NCI-H2081 treated with DMSO at 0.1 percent for 48 hours (cell line): ENCODE data around the gene MYO5B.

Source experiments
- DNase-seq: peaks from one replicate; lab custom pipeline; 2025; lab: John Stamatoyannopoulos, UW

Gene MYO5B

GRCh38 chr18:50188652-50189051, 6.3 kb downstream of the MYO5B start:
- no peak for DNase-seq

DNA sequence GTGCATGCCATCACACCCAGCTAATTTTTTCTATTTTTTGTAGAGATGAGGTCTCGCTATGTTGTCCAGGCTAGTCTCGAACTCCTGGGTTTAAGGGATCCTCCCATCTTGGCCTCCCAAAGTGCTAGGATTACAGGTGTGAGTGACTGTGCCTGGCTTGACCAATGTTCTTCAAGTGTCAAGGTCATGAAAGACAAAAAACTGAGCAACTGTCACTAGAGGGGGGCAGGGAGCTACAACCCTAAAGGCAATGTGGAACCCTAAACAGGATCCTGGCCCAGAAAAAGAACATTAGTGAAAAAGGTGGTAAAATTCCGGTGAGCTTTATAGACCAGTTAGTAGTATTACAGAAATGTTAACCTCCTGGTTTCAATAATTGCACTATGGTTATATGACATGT, 7.3 kb downstream of the MYO5B start:
- no peak for DNase-seq

GRCh38 chr18:50186385-50186784, 8.6 kb downstream of the MYO5B start:
- DNase-seq, result no peak

- DNase-seq, result no peak
These were observed 11.4 kb downstream of the MYO5B start for GRCh38 chr18:50183556-50183955.

DNA sequence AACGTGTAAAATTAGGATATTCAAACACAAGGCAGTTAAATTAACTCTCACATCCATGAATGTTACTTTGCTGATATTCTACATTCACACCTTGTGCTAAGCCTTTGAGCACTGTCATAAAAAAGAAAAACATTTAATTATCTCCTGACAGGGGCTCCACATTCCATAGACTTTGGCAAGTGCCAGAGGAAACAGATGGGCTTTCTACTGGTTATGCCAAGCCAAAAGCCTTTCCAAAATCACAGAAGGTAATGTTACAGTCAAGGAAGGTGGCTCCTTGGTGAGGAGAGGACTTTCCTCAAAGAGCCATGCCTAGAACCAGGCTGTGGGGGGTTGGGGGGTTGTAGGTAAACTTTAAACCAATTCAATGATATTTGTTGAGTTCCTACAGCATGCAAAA, 12.4 kb downstream of the MYO5B start:
- no peak for DNase-seq

GRCh38 chr18:50181590-50181989, 13.4 kb downstream of the MYO5B start:
- no peak for DNase-seq

- no peak for DNase-seq
These were observed 15.5 kb downstream of the MYO5B start for GRCh38 chr18:50179465-50179864.

DNA sequence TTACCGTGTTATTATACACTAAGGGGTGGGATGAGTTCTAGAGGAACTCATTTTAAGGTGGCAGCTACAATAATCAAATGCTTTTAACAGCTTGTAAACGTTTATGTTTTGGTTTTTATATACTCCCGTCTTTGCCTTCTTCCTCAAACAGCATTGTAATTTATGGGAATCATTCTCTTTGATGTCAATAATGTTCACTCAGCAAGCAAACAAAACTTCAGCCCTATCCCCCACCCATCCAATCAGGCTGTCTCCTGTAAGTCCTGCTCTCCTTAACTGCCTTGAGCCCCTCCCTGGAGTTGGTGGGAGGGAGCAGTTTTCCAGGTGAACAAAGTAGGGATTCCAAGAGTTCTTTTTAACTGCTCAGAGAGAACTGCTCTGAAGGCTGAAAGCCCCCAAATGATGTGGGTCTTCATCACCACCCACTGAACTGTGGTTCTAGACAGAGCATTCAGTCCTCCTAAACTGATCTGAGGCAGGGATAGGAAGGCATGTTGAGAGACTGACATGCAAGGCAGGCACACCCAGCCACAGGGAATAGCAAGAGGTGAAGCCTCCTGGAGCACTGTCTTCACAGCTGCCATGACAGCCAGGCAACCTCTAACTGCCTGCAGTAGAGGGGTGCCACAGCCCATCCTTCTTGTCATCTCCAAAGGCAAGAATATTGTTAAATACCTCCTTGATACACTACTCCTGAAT, 17.5 kb downstream of the MYO5B start:
- DNase-seq, result no peak

DNA sequence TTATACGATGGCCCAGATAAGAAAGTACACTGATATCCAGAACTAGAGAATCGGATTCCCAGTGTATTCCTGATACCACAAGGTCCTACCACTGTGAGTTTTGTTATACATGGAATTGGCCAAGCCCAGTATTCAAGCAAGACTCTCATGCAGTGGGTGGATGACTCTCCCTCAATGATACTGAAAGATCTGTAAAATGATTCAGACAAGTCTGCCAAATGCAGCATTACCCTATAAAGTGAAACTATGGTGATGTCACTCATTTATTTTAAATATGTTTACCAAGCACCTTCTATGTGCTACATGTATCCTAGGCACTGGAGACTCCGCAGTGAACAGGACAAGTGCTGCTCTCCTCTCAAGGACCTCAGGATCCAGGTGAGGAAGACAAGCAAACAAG, 22.6 kb downstream of the MYO5B start:
- no peak for DNase-seq

DNA sequence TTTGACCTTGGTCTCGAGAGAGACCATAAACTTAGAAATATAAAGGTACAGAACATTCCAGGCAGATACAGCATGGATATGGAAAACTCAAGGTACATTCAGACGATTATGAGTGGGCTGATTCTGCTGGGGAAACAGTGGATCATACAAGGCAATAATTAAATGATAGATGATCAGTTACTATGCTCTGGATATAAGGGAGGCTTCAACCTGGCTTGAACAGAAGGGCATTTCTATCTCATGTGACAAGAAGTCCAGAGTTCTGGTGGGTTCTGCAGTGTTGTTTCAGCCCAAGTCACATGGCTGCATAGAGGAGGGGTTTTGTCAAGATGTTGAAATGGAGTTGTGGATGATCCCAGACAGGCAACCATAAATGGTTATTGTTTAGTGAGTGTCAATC, 23.5 kb downstream of the MYO5B start:
- DNase-seq, result no peak

DNA sequence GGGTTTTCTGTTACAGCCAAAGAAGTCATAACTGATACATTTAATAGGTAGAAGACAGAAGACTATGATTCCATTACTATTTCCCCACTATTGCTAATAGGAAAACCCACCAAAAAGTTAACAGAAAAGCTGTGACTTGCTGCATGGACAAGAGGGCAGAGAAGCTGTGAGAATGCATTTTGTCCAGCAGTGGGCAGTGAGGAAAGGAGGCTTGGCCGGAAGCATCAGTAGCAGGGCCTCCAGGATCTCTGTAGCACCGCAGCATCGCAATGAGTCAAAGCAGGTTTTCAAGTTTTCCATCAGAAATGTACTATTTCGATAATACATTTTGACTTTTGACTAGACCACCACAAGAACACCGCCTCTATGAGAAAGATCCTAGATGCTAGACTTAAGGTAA, 24.9 kb downstream of the MYO5B start:
- no peak for DNase-seq

GRCh38 chr18:50169149-50169548, 25.8 kb downstream of the MYO5B start:
- no peak for DNase-seq

DNA sequence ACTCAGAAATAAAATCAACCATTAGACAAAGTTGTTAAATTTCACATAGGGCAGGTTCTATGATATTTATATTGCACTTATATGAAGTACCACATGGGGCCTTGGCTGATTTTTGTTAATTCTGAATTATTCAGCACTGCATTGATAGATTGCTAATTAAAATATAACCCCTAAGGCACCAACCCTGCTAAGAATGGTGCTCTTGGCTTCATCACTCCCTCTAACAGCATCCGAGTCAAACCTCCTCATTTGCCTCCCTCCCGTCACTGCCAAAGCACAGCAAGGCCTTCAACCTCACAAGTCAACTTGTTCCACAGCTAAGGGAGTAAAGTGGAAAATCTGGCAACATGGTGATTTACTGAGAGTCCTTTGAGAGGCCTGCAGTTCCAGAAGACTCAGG, 27.0 kb downstream of the MYO5B start:
- DNase-seq, result no peak

DNA sequence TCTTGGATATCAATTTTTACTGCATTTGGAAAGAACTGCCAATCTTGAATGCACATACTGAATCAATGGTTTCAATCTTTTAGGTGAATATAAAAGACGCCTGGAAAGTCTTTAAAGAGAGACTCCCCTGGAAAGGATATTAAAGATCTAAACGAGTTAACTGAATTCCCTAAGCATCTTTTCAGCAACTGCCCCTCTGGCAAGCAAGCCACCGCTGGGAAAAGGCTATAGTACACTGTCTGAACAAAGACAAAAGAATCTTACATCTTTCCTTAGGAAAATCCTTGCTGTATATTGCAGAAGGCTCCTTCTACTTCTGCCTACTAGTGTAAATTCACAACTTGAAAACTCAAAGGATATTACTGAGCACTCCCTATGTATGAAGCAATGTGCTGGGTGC, 28.0 kb downstream of the MYO5B start:
- no peak for DNase-seq

- no peak for DNase-seq
These were observed 31.4 kb downstream of the MYO5B start for GRCh38 chr18:50163505-50163904.

GRCh38 chr18:50162486-50163304, 32.3 kb downstream of the MYO5B start:
- no peak for DNase-seq

- no peak for DNase-seq
These were observed 33.2 kb downstream of the MYO5B start for GRCh38 chr18:50161597-50162205.

GRCh38 chr18:50159654-50160046, 35.3 kb downstream of the MYO5B start:
- no peak for DNase-seq

DNA sequence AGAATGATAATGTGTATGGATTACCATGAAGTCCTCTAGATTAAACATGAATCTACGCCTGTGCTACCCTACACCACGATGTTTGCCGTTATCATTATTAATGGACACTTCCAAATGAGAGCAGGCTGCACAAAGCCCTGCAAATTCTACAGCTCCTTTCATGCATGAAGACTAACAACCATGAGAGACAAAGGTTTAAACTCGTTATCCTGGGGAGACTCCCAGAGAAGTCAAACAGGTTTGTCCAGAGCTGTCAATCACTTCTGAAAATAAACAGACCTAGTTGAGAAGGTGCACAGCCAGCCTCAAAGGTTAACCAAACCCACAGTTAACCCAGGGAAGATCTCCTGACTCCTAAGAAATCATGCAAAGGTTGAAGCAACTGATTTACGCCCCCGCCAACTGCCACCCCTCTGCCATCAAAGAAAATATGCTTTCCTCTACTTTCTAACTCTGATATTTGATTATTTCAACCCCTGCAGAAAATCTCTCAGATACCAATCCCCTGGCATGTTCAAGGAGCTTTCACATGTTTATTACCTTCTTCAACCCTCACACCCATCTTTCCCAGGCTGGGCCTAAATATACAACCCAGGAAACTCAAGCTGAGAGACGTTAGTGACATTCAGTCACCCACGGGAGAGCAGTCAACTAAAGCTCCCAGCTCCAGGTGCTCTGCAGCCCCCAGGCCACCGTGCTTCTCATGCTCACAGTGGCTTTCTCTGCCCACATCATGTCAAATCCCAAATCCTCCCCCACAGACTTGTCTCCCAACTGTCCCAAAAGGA, 35.9 kb downstream of the MYO5B start:
- no peak for DNase-seq

GRCh38 chr18:50155406-50155805, 39.5 kb downstream of the MYO5B start:
- DNase-seq, result no peak

DNA sequence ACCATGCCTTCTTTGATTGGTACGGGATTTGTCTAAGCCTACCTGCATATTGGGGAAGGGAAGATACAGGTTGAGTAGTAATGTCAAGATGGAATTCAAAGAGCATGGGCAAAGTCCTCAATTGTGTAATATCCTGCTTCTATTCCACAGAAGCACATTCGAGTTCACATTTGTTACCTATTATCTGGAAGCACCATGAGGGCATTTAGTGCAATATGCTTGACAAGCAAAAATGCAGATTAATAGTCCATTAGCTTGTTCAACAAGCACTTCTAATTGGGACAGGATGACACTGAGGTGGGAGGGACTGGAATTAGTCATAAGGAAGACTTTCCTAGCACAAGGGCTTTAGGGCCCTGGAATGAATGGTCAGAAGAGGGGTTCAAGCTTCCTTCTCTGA, 40.5 kb downstream of the MYO5B start:
- DNase-seq, result no peak

DNA sequence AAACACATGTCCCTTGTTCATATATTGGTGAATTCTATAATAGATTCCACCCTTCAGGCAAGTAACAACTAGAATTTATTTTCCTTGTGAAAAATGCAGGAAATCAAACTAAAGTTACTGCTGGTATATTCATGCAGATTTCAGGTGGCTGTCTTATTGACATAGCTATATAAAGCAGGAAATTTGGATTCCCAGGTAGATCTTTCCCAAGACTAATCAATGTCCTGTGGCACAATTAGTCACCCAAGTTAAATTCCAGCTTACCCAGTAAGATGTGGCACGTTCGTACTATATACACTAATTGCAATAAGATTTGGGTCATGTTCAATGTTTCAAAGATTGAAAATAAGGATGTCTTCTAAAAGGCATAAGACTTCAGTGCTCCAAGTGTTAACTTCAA, 42.0 kb downstream of the MYO5B start:
- no peak for DNase-seq
